RCC 7860 (cell line): ENCODE measurements around the gene APBA2.

Experiments used
- DNase-seq: peaks from one replicate; pipeline ENCODE4 v3.0.0-alpha.2; 2015; ENCODE audit warnings: low spot score
- FAIRE-seq: peaks from 2 replicates; lab custom pipeline; 2012; peaks lifted over from hg19 to GRCh38; lab: Jason Lieb, UNC

The APBA2 gene

GRCh38 chr15:29109762-29110161, 224.0 kb downstream of the APBA2 start:
- FAIRE-seq (no peak), DNase-seq (no peak)

GRCh38 chr15:29110176-29110575, 224.4 kb downstream of the APBA2 start:
- FAIRE-seq (no peak), DNase-seq (no peak)

GRCh38 chr15:29110733-29111132, 225.0 kb downstream of the APBA2 start:
- DNase-seq (no peak), FAIRE-seq (no peak)

GRCh38 chr15:29111705-29112281, 226.0 kb downstream of the APBA2 start:
- no peak for FAIRE-seq
- no peak for DNase-seq

GRCh38 chr15:29113336-29114220, 227.8 kb downstream of the APBA2 start:
- no peak for FAIRE-seq
- no peak for DNase-seq

- DNase-seq (no peak), FAIRE-seq (no peak)
These were observed 228.7 kb downstream of the APBA2 start for GRCh38 chr15:29114221-29115092.

GRCh38 chr15:29115093-29115991, 229.6 kb downstream of the APBA2 start:
- DNase-seq (no peak), FAIRE-seq (no peak)

- FAIRE-seq = no peak
- no peak for DNase-seq
These were observed 231.4 kb downstream of the APBA2 start for GRCh38 chr15:29116970-29117700.

- DNase-seq = no peak
- FAIRE-seq = no peak
These were observed 232.0 kb downstream of the APBA2 start for GRCh38 chr15:29117778-29118177.

- no peak for DNase-seq
- FAIRE-seq = no peak
These were observed 234.1 kb downstream of the APBA2 start for GRCh38 chr15:29119847-29120246.

GRCh38 chr15:29120593-29121368, 235.0 kb downstream of the APBA2 start:
- FAIRE-seq = no peak
- DNase-seq = no peak

GRCh38 chr15:29121369-29121656, 235.5 kb downstream of the APBA2 start:
- DNase-seq = no peak
- no peak for FAIRE-seq

- no peak for FAIRE-seq
- DNase-seq = no peak
These were observed 236.1 kb downstream of the APBA2 start for GRCh38 chr15:29121907-29122306.

- FAIRE-seq = no peak
- DNase-seq = no peak
These were observed 236.7 kb downstream of the APBA2 start for GRCh38 chr15:29122506-29122905.

- DNase-seq = no peak
- no peak for FAIRE-seq
These were observed 237.4 kb downstream of the APBA2 start for GRCh38 chr15:29123171-29123570.

GRCh38 chr15:29123991-29124390, 238.2 kb downstream of the APBA2 start:
- FAIRE-seq (no peak), DNase-seq (no peak)

- no peak for DNase-seq
- no peak for FAIRE-seq
These were observed 239.0 kb downstream of the APBA2 start for GRCh38 chr15:29124581-29125381.
